Breast epithelium (tissue), 3 donors: ENCODE data around the gene CHD2.

Experiments
- CTCF ChIP-seq, 3 donors: fragments of 450-650 bp; IDR thresholded peaks; one replicate each; pipeline ENCODE4 v1.5.1; 2016 to 2017; ENCODE audit warnings: antibody characterized with exemption in 3 of 3, mild to moderate bottlenecking in 3 of 3, moderate library complexity in 3 of 3
- POLR2AphosphoS5 ChIP-seq, 3 donors: sonication (generic); formaldehyde crosslinking; IDR thresholded peaks; one replicate each; pipeline ENCODE4 v1.6.1; 2017; ENCODE audit warnings: antibody characterized with exemption in 3 of 3

GRCh38 chr15:93028111-93028631 lies 128.0 kb downstream of the CHD2 start:
- no peak for TF ChIP-seq CTCF (IDR thresholded peaks at IDR 0.05)
- no peak for TF ChIP-seq POLR2AphosphoS5 (IDR thresholded peaks at IDR 0.05)
